GM06990 (cell line): ENCODE data around the gene SAXO2.
"Not testable (repeated sequence)": the region's sequence is repeated elsewhere in the genome, so short reads cannot be mapped to it uniquely, and the experiment has no call there.

Source experiments
- DNase-seq: peaks from one replicate; pipeline ENCODE4 v3.0.0-alpha.2; 2011; ENCODE audit not compliant: insufficient read length; ENCODE audit errors: extremely low read depth
- H3K27me3 ChIP-seq: replicated peaks from 2 replicates; pipeline ENCODE4 v1.6.0; 2011; ENCODE audit warnings: low read length; ENCODE audit not compliant: control insufficient read depth, insufficient read depth
- H3K36me3 ChIP-seq: 2 replicates; pipeline ENCODE4 v1.5.1; 2011; ENCODE audit warnings: low read length; ENCODE audit not compliant: control insufficient read depth, insufficient read depth
- H3K4me3 ChIP-seq: replicated peaks from 2 replicates; pipeline ENCODE4 v1.5.1; 2011; ENCODE audit warnings: low read depth, mild to moderate bottlenecking, control low read depth, low read length

The SAXO2 gene

GRCh38 chr15:82325646-82326045 is 63.0 kb downstream of the SAXO2 start:
- H3K27me3 ChIP-seq, H3K36me3 ChIP-seq, H3K4me3 ChIP-seq, DNase-seq: not testable (repeated sequence)

GRCh38 chr15:82326896-82327295 is 64.3 kb downstream of the SAXO2 start:
- H3K36me3 ChIP-seq, H3K27me3 ChIP-seq, H3K4me3 ChIP-seq, DNase-seq: not testable (repeated sequence)

GRCh38 chr15:82327372-82327771 is 64.8 kb downstream of the SAXO2 start:
- not testable (repeated sequence) for DNase-seq, H3K36me3 ChIP-seq, H3K27me3 ChIP-seq, H3K4me3 ChIP-seq

- not testable (repeated sequence) for H3K4me3 ChIP-seq
Measured at GRCh38 chr15:82329039-82329438, 66.4 kb downstream of the SAXO2 start.

GRCh38 chr15:82330921-82331320 is 68.3 kb downstream of the SAXO2 start:
- DNase-seq, H3K36me3 ChIP-seq: not testable (repeated sequence)

More at GRCh38 chr15:82329039-82329438, 66.4 kb downstream of the SAXO2 start:
- not testable (repeated sequence) for DNase-seq, H3K36me3 ChIP-seq, H3K27me3 ChIP-seq

GRCh38 chr15:82331576-82332304 is 69.1 kb downstream of the SAXO2 start:
- H3K4me3 ChIP-seq, DNase-seq, H3K36me3 ChIP-seq: not testable (repeated sequence)

More at GRCh38 chr15:82330921-82331320, 68.3 kb downstream of the SAXO2 start:
- H3K4me3 ChIP-seq, H3K27me3 ChIP-seq: not testable (repeated sequence)

GRCh38 chr15:82332711-82333602 is 70.3 kb downstream of the SAXO2 start:
- DNase-seq, H3K36me3 ChIP-seq, H3K4me3 ChIP-seq, H3K27me3 ChIP-seq: not testable (repeated sequence)

More at GRCh38 chr15:82331576-82332304, 69.1 kb downstream of the SAXO2 start:
- H3K27me3 ChIP-seq: not testable (repeated sequence)

- not testable (repeated sequence) for DNase-seq, H3K4me3 ChIP-seq, H3K36me3 ChIP-seq
Measured at GRCh38 chr15:82333603-82334553, 71.3 kb downstream of the SAXO2 start.

More at GRCh38 chr15:82333603-82334553, 71.3 kb downstream of the SAXO2 start:
- H3K27me3 ChIP-seq: not testable (repeated sequence)
